Right ventricle myocardium inferior (tissue), 1 donor: ENCODE data around the gene AHDC1. TPM values are rescaled to one million over a fixed set of nuclear protein-coding genes. Genes with fewer than 3 reads are reported as not detected.
"Not testable (repeated sequence)": the region's sequence is repeated elsewhere in the genome, so short reads cannot be mapped to it uniquely, and the experiment has no call there.

Experiments used
- ATAC-seq: fragments of 200-7000 bp; cut with Tn5 transposase; one replicate; pipeline ENCODE4 v1.9.1; 2020; ENCODE audit warnings: mild to moderate bottlenecking, moderate library complexity
- DNase-seq: peaks from one replicate; pipeline ENCODE4 v3.0.0; 2021; ENCODE audit errors: missing footprints
- intact Hi-C: fragments of 100-400 bp; cut with DNase I; formaldehyde crosslinking; loops from one replicate; pipeline ENCODE4 v1.11.0; 2022
- total RNA-seq: library from RNA; stranded (reverse); fragmentation: NEBNext Ultra II Directional; extraction: Animal tissue kit (Norgen Biotek cat#: 25700); gene quantifications from one replicate; pipeline ENCODE4 v1.2.1, GENCODE V29; 2021
- donor health status: DM: no; HTN: yes; CAD: no; lungs with severe emphysema.

The AHDC1 gene
- total RNA-seq, 1 donor from 2014 or later, result 51.2 TPM

- no peak for DNase-seq
These were observed 54.0 kb downstream of the AHDC1 start for GRCh38 chr1:27549807-27550408.

DNA sequence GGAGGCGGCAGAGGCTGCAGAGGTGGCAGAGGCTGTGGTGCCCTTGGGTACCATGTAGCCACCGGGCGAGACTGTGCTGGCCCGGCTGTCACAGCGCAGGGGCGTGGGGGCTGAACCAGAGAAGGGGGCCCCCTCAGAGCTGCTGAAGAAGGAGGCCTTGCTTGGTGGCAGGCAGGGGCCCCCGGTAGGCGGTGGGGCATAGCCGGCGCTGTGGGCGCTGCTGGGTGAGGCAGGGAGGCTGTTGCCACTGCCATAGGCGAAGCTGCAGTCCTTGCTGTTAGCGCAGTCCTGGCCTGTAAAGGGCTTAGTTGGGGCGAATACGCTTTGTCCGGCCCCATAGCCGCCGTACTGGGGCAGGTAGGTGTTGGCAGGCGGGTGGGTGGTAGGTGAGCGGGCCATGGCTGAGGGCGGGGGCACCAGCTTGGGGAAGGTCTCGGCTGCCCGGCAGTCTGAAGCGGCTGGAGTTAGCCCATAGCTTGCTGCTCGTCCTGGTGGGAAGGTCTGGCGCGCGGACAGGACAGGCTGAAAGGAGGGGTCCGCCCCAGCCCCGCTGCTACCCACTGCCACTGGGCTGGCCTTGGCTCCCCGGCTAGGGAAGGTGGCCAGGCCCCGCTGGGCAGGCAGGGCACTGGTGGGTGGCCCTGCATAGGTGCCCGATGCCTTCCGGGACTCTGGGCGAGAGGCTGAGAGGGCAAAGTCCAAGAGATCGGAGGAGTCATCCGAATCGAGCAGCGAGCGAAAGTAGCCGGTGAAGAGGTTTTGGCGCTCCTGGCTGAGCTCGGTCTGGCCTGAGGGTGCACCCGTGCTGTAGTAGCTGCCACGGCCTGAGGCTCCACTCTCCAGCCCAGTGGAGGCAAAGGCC lies 54.9 kb downstream of the AHDC1 start:
- ATAC-seq, result no peak

More at GRCh38 chr1:27549807-27550408, 54.0 kb downstream of the AHDC1 start:
- intact Hi-C loops, result no loop called here
- no peak for ATAC-seq

GRCh38 chr1:27548136-27548853 lies 55.6 kb downstream of the AHDC1 start:
- peak; percentile 72 for DNase-seq
- no peak for ATAC-seq
- intact Hi-C loops, result no loop called here

More for the DNA sequence above, 54.9 kb downstream of the AHDC1 start:
- intact Hi-C loops, result no loop called here
- peak; percentile 66 for DNase-seq

DNA sequence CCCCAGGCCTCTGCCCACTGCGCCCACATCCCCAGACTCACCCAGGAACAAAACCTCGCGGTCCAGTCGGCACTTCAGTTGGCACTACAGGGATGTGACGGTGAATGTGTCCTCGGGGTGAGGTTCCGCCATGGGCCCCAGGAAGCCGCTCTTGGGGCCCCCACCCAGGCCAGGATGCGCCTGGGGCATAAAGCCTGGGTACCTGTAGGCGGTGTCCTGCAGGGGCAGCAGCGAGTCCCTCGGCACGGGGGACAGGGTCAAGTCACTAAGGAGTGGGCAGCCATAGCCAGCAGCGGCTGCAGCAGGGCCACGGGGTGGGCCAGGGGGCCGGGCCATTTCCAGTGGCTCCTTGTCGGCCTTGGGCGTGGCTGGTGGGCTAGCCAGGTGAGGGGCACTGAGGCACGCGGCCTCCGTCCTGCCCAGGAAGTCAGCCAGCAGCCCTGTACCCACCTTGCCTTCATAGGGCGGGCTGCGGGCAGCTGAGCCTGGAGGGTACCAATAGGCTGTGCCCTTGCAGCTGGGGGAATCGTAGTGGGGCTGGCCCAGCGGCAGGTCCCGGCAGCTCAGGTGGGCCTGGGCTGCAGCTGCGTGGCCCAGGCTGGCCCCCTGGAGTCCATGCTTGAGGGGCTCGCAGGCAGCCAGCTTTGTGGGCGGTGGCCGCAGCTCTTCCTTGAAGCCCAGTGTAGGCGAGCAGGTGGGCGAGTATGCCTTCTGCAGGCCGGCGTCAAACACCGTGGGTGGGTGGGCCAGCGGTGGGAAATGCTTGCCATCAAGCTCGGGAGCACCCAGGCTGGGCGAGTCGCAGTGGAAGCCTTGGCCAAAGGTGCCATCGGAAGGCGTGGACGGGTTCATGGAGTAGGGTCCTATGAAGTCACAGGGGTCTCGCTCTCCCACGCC lies 56.5 kb downstream of the AHDC1 start:
- ATAC-seq (no peak), DNase-seq (peak; percentile 53)
- intact Hi-C loops, result no loop called here

DNA sequence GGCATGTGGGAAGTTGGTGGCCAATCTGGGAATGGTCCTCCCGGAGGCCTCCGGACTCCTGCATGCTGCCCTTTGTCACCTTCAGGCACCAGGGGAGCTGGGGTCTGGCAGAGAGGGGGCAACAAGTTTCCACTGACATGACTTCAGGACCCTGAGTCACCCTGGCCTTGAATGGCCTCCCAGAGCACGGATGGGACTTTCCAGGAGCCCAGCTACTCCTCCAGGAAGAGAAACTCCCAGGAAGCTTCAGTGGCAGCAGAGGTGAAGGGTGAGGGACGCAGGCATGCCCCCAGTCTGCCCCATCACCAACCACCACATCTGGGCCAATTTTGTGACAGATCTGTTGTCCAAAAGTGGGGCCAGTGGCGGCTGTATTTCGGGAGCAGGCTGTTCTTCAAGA lies 58.1 kb downstream of the AHDC1 start:
- peak; percentile 39 for DNase-seq
- no peak for ATAC-seq
- intact Hi-C loops, result no loop called here

DNA sequence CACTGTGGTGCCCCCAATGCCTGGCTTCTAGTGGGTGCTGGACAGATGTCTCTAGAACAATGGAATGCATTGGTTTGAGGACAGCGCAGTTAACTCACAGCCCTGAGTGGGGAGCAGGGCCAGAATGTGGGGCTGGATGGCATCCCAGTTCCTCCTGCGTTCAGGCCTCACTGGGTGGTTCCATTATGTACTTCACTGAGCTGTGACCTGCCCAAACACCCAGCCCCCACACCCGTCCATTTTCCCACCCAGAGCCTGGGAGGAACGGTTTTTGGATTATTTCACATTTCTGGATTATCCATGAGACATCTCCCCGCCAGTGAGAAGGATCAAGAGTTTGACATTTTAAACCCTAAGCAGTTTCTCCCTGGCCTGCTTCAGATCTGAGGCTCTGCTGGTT lies 58.7 kb downstream of the AHDC1 start:
- ATAC-seq (peak; percentile 84), DNase-seq (peak; percentile 87)
- intact Hi-C loops, result no loop called here

DNA sequence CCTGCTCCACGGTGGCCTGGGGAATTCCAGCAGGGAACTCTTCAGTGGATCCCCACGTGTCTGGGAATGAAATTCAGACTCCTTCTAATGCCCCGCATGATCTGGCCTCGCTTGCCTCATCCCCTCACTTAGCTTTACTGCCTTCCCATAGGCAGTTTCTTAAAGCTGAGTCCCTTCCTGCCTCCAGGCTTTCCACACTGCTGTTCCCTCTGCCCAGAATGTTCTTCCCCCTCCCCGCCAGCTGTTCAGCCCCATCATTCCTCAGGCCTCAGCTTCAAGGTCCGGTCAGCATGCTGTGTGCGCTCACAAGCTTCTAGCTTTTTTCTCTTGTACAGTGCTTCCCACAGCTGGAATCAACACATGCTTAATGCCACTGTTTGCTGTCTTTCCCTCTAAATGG lies 59.1 kb downstream of the AHDC1 start:
- peak; percentile 32 for DNase-seq
- intact Hi-C loops, result loop anchor here (5.0 kb wide), 1 partner anchor 128 kb away; no protein-coding TSS in a partner anchor
- ATAC-seq, result peak; percentile 5

DNA sequence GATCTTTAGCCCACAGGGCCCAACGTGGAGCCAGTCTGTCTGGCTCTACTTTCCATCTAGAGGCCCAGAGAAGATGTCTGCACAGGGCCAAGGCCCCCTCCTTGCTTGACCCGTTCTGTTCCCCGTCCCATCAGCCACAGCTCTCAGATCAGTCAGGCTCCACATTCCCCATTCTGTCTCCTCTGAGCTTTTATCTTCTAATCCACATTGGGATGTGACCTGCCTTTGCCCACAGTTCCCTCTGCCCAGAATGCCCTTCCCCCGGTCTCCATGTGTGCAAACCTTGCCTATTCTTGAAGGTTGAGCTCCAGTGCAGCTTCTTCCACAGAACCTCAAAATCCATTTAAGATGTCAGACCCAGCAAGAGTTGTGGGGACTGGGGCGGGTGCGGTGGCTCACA lies 60.7 kb downstream of the AHDC1 start:
- ATAC-seq (peak; percentile 0), DNase-seq (no peak)
- intact Hi-C loops, result loop anchor here (2.0 to 5.0 kb wide), 2 partner anchors 16 to 126 kb away; no protein-coding TSS in a partner anchor

DNA sequence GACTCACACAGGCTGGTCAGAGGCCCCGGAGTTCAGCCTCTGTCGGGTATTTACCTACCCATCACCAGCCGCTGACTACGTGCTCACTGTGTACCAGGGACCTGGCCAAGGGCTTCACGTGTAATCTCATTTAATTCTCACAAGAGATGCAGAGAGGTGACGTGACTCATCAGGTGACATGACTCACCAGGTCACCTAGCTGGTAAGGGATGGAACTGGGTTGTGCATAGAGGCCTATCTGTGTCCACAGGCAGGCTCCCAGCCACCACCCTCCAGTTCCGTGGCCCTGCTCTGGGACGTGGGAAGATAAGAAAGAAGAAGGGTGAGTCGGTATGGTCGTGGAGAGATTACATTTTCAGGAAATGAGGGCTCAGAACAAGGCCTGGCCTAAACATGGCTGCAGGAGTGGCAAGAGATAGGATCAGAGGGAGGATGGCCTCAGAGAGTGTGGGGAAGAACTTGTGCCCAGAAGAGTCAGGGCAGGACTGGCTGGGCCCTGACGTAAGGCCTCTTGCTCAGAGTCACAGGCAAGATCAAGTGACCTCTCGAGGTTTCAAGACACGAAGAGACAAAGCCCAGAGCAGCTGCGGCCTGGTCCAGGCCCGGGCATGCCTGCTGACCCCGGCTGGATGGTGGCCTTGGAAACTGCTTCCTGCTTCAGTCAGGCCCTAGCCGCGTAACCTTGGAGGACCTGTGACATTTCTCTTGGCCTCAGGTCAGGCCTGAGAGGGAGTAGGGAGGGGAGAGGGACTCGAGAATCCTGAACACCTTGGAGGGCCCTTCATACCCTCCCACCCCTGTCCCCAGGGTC lies 61.3 kb downstream of the AHDC1 start:
- ATAC-seq, result peak; percentile 53
- peak; percentile 75 for DNase-seq
- intact Hi-C loops, result loop anchor here (2.0 to 5.0 kb wide), 2 partner anchors 16 to 125 kb away; no protein-coding TSS in a partner anchor

- ATAC-seq, result no peak
- DNase-seq, result no peak
- intact Hi-C loops, result loop anchor here (5.0 kb wide), 1 partner anchor 123 kb away; no protein-coding TSS in a partner anchor
These were observed 63.8 kb downstream of the AHDC1 start for GRCh38 chr1:27539901-27540861.

DNA sequence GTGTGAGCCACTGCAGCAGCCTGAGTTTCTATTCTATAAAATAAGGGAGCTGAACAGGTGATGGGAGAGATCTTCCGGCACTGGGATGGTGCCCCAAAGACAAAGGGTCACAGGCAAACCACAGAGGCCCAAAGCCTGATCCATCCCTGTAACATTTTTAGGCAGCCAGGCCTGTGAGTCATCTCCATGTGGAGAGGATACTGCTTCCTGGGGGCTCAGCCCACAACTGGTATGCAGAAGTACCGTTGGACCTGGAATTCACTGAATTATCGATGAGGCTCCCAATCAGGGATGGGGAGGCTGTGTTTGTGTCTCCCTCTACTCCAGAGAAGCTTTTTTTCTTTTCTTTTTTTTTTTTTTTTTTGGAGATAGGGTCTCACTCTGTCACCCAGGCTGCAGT lies 65.2 kb downstream of the AHDC1 start:
- ATAC-seq (no peak), DNase-seq (no peak)
- intact Hi-C loops, result no loop called here

DNA sequence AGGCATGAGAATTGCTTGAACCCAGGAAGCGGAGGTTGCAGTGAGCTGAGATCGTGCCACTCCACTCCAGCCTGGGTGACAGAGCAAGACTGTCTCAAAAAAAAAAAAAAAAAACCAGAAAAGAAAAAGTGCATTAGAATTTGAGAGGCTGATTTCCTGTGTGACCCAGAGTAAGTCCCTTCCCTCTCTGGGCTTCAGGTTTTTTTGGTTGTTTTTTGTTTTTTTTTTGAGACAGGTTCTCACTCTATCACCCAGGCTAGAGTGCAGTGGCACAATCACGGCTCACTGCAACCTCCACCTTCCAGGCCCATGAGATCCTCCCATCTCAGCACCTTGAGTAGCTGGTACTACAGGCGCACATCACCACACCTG lies 65.7 kb downstream of the AHDC1 start:
- ATAC-seq, intact Hi-C loops, DNase-seq: not testable (repeated sequence)

DNA sequence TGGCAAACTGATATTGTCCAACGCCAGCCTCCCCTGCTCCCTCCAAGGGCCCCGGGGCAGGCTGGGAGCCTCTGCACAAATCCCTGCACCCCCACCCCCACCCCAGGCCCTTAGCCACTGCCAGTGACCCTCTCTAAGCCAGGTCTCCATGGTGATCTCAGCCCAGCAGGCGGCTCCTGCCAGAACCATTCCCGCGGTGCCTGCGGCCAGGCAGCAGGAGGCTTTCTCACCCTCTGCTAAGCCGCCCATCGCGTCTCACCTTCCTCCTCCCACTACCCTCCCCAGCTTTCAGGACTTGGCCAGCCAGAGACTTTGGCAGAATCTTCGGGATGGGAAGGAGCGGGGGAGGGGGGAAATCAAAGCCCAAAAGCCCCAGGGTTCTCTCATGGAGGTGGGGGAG lies 67.2 kb downstream of the AHDC1 start:
- ATAC-seq (peak; percentile 85), DNase-seq (no peak)
- intact Hi-C loops, result no loop called here

DNA sequence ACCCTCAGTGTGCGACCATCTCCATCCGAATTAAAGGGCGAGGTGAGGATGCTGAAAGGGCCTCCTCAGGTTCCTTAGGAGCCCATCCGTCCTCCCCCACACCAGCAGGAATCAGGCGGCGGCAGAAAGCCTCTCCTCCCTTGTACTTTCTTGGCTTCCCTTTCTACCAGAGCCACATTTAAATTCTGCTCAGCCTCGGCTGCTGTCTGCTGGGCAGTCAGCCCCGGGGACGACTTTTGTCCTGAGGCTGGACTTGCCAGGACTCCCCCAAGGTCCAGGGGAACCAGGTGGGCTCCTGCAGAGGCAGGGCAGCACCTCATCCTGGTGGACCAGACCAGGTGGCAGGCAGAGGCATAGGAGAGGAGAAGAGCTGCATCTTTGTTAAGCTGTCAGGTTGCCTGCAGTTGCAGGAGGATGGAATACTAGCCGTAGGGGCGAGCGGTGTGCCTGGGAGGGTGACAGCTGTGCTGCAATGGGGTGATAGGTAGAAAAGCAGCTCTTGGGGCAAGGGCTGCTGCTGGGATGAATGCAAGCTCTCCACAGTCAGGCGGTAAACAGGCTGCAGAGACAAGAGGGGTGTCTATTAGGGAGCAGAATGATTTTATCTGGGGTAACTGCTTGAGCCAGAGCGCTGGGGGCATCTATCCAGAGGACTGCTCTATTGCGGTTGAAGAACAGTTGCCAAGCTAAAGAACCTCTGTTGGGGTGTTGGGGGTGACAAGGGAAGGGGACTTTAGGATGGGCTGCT lies 67.8 kb downstream of the AHDC1 start:
- ATAC-seq (peak; percentile 0), DNase-seq (no peak)
- intact Hi-C loops, result no loop called here

GRCh38 chr1:27535386-27535785 lies 68.6 kb downstream of the AHDC1 start:
- DNase-seq (no peak), ATAC-seq (no peak)
- intact Hi-C loops, result no loop called here
